COR-L47 (cell line): ENCODE measurements around the gene DDX42.
"Not testable (repeated sequence)": the region's sequence is repeated elsewhere in the genome, so short reads cannot be mapped to it uniquely, and the experiment has no call there.

ENCODE experiments used
- DNase-seq: peaks from one replicate; lab custom pipeline; 2025; lab: John Stamatoyannopoulos, UW

Gene DDX42

GRCh38 chr17:63840591-63841349, 66.8 kb downstream of the DDX42 start:
- DNase-seq = no peak

DNA sequence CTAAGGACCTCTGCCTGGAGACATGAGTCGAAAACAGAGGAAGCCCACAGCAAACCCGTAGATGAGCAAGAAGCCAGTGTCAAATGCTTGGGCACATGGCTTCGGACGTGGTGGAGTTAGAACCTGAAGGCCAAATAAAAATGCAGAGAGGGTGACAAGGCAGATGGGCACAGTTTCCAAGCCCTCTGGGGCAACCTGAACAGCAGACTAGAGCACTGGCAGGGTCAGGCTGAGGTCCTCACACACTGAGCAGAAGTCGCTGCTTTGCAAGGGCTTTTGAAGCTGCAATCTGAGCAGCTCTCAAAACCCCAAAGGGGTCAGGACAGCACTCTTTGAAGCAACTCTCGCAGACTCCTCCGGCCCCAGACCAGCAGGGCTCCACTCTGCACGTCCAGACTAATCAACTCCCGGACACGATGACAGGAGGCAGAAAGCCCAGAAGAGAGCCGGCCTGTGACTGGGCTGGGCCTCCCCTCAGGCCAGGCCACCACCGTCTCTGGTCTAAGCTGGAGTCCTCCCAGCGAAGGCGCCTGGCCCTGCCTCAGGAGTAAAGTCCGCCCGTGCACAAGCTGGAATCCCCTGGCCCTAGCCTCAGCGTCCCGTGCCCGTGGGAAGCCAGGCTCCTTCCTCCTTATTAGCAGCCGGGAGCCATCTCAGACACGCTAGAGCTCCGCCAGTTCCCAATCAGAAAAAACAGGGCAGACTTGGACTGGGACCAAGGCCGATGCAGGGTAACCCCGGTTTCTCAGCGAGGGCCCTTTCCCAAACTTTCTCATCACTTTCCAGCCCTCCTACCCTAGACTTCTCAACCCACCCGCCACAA, 67.6 kb downstream of the DDX42 start:
- DNase-seq = peak; percentile 13

GRCh38 chr17:63842173-63842539, 68.2 kb downstream of the DDX42 start:
- no peak for DNase-seq

GRCh38 chr17:63842540-63843386, 68.8 kb downstream of the DDX42 start, which contains the start of gene SMARCD2:
SMARCD2 (minus strand) TSS chr17:63842685; CDS start chr17:63842674, 11 bp downstream.
- peak; percentile 100 for DNase-seq

DNA sequence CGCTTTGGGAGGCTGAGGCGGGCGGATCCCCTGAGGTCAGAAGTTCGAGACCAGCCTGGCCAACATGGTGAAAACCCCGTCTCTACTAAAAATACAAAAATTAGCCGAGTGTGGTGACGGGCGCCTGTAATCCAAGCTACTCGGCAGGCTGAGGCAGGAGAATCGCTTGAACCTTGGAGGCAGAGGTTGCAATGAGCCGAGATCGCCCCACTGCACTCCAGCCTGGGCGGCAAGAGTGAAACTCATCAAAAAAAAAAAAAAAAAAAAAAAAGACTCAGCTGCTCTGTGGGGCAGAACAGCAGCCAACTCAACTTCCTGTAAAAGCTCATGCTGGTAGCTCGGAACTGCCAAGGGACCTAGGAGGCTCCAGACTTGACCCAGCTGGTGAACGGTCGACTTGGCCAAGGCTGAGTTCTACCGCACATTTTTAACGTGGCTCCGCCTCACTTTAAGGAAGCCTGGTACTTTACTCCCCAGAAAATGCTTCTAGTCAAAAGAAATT, 69.5 kb downstream of the DDX42 start:
- DNase-seq = not testable (repeated sequence)

DNA sequence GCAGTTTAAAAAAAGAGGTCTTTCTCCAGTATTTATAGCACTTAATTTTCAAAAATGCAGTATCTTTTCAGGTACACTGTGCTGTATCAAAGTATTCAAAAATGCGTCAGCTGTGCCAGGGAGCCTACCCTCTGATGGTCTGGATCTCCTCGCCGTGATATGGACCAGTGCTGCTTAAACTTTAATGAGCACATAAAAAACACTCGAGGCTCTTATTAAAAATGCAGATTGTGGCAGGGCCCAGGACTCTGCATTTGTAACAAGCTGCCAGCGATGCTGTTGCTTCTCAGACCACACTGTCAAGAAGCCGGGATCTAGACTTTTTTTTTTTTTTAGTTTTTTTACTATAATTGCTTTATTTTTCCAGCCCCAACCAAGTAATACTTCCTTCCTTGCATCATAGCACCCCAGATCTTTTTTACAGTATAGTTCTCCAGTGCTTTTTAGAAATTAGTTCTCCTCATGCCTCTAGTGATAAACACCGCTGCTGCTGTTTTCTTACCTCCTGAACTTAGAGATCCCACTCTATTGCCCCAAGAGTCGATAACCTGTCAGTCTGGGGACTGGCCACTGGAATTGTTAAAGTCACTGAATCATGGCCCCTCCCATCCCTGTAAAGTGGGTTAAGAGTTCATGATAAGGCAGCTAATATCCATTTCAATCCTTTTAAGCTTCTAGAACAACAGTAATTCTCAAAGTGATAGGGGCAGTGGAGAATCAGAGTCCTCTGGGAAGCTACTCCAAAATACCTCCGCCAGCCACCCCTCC, 70.1 kb downstream of the DDX42 start:
- no peak for DNase-seq

- DNase-seq = no peak
Measured at GRCh38 chr17:63845509-63845908, 71.5 kb downstream of the DDX42 start.

DNA sequence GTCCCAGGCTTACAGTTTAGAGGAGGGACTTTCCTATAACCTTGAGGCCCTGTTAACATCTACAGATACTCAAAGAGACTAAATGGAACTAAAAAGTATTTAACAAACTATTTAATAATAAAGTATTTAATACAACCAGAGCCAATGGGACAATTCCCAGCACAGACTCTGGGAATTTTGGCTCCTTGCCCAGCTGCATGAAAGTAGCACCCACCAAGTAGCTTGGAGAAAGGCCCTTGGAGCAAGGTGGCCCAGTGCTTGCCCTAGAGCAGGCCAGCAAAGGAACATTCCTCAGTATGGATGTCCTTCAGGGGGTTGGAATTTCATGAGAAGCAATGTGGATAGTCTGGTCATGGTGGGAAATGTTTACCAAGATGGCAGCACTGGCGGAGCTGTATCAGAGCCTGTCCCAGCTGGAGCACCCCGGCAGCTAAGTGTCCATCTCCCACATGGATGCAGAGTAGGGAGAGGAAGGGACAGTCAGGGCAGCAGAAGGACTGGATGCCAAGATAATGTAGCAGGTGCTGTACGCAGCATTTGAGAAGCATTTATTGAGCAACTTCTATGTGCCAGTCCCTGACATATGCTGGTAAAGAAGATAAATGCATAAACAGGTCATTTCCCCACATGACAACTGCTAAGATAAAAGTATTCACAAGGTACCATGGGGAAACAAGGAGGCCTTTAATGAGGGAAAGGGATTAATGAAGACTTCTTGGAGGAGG, 73.7 kb downstream of the DDX42 start:
- DNase-seq = no peak

DNA sequence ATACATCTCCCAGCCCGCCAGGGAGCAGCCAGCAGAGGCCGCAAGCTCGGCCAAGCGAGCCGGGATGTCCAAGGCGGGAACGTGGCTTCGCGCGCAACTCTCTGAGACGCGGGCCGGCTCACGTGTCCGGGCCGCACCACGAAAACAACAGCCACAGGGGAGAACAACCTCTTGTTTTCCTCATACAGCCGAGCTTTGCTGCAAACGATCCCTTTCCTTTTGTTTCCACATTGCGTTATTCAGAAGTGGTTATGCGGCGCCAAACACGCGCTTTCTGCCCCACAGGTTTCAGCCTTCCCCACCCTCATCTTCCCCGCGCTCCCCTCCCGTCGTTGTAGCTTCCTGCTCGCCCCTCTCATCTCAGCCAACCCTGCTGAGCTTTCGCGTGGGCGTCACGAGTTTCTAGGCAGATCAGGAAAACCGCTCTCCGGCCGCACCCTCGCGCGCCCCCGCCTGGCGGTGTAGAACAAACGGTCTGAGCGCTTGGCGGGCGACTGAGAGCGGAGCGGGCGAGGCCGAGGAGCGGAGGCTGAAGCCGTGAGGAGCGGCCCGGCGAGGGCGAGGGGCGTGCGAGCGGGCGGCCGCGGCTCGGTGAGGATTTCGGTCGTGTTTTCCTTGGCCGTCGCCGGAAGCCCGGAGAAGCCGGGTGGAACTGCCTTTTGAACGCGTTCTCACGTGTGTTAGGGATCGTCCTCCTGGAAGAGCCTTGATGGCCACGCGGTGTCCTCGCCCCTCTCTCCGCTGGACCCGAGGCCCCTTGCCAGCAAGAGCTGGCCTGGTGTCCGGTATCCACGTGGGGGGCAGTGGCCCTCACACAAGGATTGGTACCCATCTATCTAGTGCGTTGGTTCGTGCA, 75.1 kb downstream of the DDX42 start:
- DNase-seq = peak; percentile 8

DNA sequence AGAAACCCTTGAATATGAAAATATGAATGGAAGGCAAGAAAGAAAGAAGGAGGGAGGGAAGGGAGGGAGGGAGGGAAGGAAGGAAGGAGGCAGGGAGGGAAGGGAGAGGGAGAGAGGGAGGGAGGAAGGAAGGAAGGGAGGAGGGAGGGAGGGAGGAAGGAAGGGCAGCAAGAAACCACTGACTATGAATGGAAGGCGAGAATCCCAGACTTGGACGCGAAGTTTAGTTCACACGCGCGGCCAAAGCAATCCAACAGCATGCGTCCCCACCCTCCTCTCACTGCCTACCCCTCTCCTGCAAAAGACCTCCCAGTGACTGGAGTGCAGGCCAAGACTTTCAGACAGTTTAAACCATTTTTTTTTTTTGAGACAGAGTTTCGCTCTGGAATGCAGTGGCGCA, 76.4 kb downstream of the DDX42 start:
- no peak for DNase-seq

DNA sequence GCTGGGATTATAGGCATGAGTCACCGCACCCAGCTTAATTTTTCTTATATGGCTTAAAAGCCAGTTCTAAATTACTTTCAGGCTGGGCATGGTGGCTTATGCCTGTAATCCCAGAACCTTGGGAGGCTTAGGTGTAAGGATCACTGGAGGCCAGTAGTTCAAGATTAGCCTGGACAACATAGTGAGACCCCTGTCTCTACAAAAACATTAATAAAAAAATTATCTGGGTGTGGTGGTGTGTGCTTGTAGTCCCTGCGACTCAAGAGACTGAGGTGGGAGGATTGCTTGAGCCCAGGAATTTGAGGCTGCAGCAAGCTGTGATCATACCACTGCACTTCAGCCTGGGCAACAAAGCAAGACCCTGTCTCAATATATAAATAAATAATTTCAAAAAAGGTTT, 79.3 kb downstream of the DDX42 start:
- no peak for DNase-seq

DNA sequence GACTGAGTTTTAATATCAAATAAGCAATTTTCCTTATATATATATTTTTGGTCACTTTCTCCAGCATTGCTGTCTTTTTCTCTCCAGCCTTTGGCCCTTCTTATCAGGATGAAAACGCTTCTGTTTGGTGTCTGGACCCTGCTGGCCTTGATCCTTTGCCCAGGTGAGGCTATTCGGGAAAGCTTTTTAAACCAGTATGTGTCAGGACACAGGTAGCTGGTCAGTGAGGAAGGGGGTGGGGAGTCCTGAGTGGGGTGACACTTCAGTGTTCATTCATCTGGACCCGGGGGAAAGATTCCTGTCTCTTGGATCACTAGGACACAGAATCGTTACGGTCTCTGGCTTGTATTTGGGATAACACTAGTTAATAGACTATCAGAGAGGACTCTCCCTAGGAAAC, 80.7 kb downstream of the DDX42 start:
- no peak for DNase-seq

DNA sequence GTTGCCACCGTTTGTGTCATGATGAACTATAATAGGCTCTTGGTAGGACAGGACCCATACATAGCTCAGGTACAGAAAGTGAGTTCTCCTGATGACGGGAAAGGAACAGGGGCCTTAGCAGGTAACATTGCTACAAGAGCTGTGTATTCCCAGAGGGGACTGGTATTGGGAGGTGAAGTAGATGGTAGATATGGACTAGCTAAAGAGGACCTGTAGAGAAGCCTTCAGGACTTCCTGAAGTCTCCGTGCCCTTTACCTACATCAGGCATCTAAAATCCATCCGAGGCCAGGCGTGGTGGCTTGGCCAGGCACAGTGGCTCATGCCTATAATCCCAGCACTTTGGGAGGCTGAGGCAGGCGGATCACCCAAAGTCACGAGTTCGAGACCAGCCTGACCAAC, 81.2 kb downstream of the DDX42 start:
- no peak for DNase-seq

- not testable (repeated sequence) for DNase-seq
Measured at GRCh38 chr17:63856425-63856824, 82.5 kb downstream of the DDX42 start.

DNA sequence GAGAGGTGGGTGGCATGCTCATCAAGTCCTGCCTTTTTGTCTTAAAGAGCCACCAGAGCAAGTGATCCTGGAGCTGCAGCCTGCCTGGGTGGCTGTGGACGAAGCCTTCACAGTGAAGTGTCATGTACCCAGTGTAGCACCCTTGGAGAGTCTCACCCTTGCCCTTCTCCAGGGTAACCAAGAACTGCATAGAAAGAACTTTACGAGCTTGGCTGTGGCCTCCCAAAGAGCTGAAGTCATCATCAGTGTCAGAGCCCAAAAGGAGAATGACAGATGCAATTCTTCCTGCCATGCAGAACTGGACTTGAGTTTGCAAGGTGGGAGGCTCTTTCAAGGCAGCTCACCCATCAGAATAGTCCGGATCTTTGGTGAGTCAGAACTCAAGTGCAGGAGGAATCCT, 85.3 kb downstream of the DDX42 start:
- DNase-seq = no peak

GRCh38 chr17:63866625-63867024, 92.7 kb downstream of the DDX42 start:
- not testable (repeated sequence) for DNase-seq
